KBM-7 (cell line): ENCODE measurements around the gene IMMP2L.

ENCODE experiments used
- DNase-seq: peaks from one replicate; pipeline ENCODE4 v3.0.0-alpha.2; 2015
- in situ Hi-C: fragments of 300-500 bp; cut with MboI; formaldehyde crosslinking; loops from 2 replicates; pipeline ENCODE4 v1.14.3; 2020; ENCODE audit warnings: low sequenced_read_pairs, low pct_unique_long_range_greater_than_20kb, mixed read lengths

The IMMP2L gene

DNA sequence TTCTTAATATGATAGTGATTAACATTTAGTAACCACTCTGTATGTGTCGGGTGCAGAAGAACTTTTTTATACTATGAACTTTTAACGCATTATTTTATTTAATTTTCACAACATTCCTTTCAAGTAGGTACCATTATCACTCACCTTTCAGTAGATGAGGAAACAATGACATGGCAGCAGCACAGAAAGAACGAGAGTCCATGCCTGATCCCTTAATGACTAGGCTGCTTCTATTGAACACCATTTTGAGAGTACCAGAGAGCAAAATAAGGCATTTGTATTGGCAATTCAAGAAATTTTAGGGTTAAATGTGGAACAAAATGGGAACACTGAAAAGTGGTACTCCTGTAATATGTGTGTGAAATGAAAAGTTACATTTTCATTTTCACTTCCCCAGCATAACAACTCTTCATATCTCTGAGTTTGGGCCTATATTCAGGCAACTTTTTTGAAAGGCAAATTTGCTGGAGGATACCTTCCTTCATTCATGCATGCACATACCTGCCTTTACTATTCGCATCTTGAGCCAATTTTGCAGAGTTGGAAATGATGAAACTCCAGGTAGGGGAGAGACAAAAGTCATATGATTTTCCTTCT is 458.5 kb downstream of the IMMP2L start:
- in situ Hi-C loops: no loop called here
- no peak for DNase-seq

DNA sequence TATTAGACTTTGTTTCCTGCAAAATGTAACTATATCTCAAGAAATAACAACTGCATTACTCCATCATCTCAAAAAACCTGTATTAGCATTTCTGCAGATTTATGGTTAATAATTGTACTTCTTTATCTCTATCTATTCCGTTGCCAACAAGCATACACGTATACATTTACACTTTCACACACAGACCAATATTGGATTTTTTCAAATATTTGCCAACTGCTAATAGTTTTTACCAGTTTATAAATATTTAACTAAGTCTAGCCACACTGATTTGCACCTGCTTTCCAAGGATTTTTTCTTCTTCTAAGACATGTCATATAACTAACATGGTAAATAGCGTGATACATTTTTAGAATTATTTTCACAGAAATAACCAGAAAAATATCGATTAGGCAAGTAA is 459.2 kb downstream of the IMMP2L start:
- in situ Hi-C loops: no loop called here
- no peak for DNase-seq

DNA sequence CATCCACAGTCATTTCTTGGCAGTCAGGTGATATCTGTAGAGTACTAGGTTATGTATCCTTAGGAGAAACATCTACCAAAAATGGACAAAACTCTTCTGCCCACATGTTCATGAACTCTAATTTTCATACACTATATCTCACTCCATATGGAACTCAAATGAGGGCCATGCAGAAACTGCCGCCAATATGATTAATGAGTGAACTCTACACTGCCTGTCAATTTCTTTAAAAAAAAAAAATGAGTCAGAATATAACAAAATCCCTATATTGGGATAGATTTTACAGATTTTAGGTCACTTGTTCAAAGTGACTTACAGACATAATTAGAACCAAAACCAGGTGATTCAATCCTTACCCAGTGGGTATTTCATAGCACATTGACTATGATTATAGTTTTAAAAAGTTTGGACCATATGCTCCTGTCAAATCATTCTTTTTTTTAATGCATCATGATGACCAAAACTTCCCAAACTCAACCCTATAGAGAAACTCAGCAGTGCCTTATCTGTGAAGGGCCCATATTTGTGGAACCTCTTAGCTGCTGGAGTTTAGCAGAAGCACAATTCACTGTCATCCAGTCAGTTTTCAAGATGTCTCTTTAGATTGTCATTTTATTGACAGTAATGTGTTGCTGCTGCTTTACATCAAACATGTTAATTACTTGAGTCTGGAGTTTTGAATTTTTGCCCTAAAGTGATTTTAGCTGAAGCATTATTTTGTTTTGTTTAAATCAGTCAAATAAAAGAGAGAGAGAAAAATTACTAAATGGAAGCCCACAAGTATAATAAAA is 460.2 kb downstream of the IMMP2L start:
- no peak for DNase-seq
- in situ Hi-C loops: no loop called here

DNA sequence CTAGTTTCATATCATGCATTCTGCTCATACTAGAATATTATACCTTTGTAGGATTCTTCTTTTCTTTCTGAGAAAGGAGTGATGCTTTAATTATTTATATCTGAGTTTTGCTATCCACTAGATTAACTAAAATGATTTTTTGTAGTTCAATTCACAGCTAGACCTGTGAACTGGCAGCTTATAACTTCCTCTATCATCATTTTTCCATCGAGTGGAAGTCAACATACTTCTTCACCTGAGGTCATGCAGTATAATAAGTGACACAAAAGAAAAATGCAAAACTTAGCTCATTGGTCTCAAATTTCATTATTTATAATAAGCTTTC is 463.4 kb downstream of the IMMP2L start:
- no peak for DNase-seq

DNA sequence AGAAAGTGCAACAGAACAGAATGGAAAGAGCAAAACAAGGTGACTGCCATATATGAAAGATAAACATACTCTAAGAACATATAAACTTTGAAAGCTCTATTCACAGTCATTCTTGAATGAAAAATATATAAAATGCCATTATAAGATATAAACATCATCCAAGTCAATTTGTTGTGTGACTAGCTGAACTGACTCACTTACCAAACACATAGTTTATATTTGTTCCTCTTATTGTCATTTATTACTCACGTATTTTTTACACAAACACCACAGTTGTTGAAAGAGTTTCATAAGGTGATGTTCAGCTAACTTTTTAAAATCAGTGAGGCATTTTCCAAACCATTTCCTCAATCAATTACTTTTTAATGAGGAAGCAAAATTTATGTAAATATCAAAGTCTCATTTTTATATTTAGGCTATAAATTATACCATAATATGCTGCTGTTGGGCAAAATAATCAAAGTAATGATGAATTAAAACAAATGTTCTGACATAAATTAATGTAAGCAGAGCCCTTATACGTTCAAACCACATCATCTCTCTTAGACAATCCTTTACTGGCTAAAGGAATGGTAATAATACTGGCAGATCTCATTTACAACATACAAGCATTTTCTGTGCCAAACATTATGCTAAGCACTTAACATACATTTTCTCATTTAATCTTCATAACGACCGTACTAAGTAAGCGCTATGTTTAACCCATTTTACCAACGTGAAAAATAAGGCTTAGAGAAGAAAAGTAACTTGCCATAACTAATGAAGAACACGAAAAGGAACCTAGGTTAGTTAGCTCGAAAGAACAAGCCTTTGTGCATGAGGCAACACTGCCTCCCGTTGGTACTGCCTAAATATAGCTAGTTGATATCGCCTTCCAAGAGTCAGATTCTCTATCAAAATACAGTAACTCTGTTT is 464.0 kb downstream of the IMMP2L start:
- in situ Hi-C loops: no loop called here

More for the DNA sequence above, 463.4 kb downstream of the IMMP2L start:
- in situ Hi-C loops: no loop called here

DNA sequence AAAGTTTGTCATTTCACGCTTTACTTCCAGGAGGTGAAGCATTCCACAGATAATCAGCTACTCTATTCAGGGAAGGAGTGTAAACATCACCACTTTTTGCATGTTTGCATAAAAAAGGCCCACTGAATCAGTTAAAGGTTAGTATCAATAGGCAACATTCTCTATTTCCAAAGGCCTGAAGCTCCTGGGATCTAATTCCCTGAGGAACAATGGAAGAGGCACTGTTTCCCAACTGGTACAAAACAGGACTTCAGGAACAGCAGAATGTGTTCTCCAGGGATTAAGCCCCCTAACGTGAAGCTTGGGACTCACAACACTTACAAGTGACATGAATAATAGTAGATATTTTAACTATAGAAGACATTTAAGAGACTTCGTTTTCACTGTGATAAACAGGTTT is 465.3 kb downstream of the IMMP2L start:
- in situ Hi-C loops: no loop called here
- no peak for DNase-seq

More for the DNA sequence above, 464.0 kb downstream of the IMMP2L start:
- DNase-seq: peak; percentile 45

DNA sequence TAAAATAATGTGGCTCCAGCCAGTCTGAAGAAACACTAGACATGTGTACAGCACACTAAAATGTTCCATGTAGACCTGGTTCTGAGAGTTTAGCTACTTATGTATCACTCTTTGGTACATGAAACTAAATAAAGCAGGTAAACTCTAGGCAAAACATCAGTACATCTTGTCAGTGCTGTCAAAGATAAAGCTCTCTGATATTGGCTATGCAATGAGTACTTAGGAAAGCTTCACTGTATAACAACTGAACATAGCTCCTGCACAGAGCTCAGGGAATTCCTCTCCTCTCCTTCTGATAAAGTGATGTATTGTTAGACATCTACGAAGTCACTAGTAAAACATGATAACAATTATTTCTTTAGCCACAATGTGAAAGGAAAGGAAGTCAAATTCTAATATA is 467.9 kb downstream of the IMMP2L start:
- no peak for DNase-seq
- in situ Hi-C loops: no loop called here

DNA sequence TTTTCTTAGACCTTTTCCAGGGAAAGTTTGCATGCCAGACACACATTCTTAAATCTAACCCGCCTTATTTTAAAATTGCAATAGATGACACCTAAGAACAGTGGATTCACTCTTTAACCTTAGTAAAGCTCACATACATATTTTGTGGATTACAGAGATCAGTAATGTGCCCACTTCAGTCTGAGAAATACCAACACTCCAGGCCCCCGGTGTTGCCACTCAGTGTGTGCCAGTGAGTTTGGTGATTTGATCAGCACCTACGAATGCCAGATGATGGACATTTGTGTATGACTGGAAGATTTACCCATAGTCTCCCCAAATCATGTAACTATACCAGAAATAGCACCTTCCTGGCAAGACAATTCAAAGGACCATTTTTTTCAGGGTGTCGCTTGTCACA is 468.8 kb downstream of the IMMP2L start:
- no peak for DNase-seq
- in situ Hi-C loops: no loop called here

DNA sequence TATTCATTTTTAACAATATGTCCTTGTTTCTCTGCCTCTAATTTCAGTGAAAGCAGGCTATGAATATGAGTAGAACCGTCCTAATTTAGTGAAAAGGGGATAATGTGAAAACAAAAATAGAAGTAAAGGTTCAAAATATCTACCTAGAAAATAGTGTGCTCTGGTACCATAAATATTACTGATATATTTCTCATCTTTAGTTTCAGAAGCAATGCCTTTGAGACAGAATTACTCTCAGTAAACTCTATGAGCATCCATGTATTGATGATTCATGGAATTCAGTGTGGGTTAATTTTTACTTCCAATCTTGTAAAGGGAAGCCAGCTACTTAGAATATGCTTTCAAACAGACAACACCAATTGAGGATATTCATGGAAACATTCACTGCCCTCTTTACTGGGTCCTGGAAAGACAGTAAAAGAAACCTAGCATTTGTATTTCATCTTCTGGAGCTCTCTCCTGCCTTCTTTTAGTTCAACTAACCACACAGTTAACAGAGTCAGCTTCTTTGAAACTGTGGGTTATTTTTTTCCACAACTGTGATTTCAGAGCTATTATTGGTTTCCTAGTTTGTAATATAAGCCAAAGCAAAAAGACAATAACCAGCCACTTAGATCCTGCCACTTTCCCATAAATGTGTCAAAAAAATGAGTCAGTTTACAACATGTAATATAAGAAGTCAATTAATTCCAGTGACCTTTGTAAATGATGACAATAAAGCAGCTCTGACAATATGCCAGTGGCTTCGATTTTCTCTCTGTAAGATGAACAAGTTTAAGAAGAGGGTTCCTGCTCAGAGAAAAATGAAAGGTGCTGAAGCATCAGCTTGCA is 469.7 kb downstream of the IMMP2L start:
- DNase-seq: no peak
- in situ Hi-C loops: no loop called here

DNA sequence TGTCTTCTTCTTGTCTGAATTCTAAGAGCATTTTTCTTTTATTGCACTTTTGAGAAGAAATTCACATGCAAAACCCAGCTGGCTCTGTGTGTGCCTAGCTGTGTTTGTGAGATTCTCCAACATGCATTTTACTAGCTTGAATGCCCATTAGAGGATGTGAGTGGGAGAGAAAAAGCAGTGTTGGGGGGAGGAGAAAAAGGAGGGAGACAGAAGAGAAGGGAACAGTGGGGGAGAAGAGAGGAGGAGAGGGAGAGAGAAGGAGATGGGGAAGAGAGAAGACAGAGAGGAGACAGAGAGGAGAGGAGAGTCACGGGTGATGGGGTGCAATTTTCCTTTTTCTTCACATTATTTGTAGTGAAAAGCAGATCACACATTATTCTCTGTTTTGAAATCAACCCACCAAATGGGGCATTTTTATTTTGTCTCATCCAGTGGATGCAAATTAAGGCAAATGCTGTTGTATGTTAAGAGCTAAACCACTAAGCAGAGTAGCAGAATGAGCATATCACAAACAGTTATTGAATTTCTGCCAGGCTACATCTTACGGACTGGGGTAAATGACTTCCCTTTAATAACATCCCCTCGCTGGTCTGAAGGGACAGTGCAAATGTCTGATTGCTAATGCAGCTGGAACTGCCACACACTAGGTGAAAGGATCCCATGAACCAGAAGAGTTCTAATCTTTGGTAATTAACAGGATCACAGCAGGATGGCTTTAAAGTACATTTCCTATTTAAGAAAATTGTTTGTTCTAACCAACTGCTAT is 470.5 kb downstream of the IMMP2L start:
- DNase-seq: no peak

DNA sequence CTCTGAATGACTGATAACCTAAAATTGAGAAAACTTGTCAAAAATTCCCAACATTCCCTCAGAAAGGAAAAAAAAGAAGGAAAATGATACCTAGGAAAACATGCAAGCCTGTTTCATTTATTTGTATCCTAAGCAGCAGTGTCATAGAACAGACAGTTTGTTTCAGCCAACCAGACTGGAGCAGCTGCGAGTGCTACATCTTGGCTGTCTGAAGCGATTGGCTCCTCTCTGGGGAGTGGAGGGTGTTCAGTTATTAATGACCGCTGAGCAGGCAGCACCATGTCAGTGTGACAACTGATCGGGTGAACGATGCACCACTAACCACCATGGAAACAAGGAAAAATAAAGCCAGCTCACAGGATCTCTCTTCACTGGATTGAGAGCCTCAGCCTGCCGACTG is 471.4 kb downstream of the IMMP2L start, which contains the start of gene LRRN3:
Gene LRRN3, plus strand, starts transcription at position 282 of the 400 bp plus-strand sequence. CDS start 31,646 bp downstream, outside the sequence.
- DNase-seq: no peak
- in situ Hi-C loops: no loop called here

More for the DNA sequence above, 470.5 kb downstream of the IMMP2L start:
- in situ Hi-C loops: no loop called here

DNA sequence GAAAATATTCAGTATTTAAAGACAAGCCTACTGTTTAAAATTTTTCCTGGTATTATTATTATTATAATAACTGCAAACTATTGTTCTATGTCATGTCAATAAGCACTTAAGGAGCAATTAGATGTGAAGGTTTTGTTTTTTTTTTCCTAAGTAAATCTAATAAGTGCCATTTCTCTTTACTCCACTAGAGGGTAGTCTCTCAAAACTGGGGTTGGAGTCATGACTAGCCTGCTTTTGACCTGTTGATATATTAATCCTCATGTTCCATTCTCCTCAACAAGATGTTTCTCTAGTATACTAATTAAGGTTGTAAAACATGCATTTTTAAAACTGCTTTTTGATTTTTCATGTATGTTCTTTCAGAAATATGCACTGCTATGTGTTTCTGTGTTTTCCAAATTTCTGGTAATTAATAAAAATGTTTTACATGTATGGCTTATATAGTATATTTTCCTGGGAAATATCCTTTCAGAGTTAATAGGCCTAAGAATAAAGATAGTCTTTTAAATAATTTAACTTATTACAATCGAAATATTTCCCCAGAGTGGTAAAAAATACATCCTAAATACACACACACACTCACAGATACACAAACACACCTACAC is 472.4 kb downstream of the IMMP2L start:
- DNase-seq: peak; percentile 76
- in situ Hi-C loops: no loop called here

DNA sequence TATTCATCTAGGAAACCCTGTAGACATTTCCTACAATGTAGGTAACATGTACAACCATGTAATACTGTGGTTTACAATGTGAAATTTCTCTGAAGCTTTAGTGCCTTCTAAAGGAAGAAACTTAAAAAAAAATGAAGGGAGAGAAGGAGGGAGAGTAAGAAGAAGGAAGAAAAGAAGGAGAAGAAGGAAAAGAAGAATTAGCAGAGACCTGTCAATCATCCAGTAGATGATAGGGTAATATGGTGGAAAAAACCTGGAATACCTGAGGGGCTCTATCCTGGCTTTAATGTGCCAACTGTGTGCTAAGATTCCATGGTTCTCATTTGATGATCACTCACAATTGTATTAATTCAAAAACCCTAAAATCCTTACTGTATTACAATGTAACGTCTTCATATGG is 474.0 kb downstream of the IMMP2L start:
- DNase-seq: no peak
- in situ Hi-C loops: no loop called here

DNA sequence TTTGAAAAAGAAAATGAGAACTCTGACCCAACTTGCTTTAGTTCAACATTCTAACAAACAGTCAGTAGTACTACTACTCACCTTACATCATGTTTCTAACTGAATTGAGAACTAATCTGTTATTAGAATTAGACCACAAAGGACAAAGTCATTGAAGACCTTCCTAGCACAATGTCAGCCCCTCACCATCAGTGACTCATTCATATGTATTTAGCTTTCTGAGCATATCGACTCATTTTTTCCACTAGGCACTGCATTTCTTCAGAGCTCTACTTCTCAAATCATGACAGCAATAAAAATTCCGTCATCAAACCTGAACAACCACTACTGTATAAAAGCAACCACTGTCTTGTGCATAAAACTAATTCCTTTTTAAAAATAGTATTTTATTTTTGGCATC is 475.8 kb downstream of the IMMP2L start:
- in situ Hi-C loops: no loop called here
- DNase-seq: no peak

DNA sequence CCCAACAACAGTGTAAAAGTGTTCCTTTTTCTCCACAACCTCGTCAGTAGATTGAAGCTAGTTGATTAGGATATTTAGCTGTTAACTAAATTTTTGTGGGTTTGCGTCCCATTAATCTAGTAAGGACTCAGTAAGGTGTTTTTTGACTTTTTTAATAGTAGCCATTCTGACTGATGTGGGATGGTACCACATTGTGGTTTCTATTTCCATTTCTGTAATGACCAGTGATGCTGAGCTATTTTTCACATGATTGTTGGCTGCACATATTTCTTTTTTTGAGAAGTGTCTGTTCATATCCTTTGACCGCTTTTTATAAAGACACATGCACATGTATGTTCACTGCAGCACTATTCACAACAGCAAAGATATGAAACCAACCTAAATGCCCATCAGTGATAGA is 476.9 kb downstream of the IMMP2L start:
- in situ Hi-C loops: no loop called here
- DNase-seq: no peak

DNA sequence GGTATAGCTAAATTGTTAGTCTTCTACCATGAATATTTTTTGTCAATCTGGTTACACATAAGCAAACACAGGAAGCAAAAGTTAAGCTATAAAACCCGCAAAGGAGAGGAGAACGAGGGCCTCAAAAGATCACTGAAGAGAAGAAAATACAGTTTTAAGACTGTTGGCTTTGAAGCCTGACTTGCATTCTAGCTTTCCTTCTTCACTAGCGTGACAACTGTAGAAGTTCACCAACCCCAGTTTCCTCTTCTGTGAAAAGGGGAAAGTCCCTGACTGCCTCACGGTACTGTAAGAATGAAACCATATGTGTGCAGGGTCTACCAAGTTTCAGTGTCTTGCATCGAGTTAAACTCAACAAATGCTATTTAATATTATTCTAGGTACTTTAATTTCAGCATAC is 478.9 kb downstream of the IMMP2L start:
- in situ Hi-C loops: no loop called here
- peak; percentile 73 for DNase-seq

DNA sequence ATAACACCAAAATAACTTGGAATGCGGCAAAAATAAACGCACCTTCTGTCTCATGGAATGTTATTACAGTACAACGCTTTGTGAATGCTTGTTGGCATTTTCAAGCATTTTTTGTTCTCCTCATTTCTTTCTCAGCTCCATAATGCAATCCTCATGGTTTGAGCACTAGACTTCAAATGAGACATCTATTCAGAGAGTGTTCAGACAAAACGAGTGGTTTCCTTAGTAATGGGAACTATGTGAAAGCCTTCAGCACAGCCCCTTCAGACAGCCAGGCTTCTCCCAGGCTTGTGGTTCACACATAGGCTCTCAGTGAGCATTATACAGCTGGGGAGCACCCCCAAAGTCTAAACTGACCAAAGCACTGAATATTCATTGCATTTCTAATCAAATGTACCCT is 479.9 kb downstream of the IMMP2L start:
- in situ Hi-C loops: no loop called here
- DNase-seq: no peak
